HK-2 (cell line): ENCODE results near the gene PPP2R3B.
"Not testable (repeated sequence)": the region's sequence is repeated elsewhere in the genome, so short reads cannot be mapped to it uniquely, and the experiment has no call there.

Experiments used
- DNase-seq: peaks from one replicate; pipeline ENCODE4 v3.0.0-alpha.2; 2018; ENCODE audit not compliant: unreplicated experiment

Gene PPP2R3B

DNA sequence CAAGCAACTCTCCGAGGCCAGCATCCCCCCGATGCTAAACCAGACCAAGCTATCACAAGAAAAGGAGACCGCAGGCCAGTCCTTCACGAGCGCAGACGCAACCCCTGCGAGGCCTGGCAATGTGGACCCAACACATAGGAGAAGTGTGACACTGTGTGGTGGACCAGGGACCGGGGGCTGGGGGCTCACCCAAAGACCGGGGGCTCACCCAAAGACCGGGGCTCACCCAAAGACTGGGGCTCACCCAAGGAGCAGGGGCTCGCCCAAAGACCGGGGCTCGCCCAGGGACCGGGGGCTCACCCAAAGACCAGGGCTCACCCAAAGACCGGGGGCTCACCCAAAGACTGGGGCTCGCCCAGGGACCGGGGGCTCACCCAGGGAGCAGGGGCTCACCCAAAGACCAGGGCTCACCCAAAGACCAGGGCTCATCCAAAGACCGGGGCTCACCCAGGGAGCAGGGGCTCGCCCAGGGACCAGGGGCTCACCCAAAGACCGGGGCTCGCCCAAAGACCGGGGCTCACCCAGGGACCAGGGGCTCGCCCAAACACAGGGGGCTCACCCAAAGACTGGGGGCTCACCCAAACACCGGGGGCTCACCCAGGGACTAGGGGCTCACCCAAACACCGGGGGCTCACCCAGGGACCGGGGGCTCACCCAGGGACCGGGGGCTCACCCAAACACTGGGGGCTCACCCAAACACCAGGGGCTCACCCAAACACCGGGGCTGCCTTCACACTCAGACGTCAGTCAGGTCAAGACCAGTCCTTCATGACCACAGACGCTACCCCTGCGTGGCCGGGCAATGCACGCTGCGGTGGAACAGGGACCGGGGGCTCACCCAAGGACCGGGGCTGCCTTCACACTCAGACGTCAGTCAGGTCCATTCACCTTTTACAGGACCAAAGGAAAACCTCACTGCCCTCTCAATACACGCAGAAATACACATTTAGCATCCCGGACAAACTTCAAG lies 32.9 kb downstream of the PPP2R3B start:
- no peak for DNase-seq

DNA sequence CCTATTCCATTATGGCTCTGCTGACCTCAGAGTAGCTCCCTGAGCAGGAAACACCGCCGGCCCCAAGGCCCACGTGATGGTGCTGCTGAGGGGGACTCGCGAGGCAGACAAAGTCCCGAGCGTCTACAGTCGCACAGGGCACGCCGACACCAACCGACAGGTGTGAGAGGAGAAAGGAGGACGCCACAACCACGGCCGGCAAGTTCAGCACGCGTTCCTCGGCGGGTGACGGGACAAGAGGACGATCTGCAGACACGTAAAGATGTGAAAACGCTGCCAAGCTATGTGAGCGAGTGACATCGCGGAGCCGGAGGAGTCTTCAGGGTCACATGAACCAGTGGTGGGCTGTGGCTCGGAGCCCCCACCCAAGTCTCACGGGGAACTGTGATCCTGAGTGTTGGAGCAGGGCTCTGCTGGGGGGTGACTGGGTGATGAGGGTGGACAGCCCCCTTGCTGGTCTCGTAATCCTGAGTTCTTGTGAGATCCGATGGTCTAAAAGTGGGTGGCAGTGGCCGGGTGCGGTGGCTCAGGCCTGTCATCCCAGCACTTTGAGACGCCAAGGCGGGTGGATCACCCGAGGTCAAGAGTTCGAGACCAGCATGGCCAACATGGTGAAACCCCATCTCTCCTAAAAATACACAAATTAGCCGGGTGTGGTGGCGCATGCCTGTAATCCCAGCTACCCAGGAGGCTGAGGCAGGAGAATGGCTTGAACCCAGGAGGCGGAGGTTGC lies 34.0 kb downstream of the PPP2R3B start:
- DNase-seq, result no peak

DNA sequence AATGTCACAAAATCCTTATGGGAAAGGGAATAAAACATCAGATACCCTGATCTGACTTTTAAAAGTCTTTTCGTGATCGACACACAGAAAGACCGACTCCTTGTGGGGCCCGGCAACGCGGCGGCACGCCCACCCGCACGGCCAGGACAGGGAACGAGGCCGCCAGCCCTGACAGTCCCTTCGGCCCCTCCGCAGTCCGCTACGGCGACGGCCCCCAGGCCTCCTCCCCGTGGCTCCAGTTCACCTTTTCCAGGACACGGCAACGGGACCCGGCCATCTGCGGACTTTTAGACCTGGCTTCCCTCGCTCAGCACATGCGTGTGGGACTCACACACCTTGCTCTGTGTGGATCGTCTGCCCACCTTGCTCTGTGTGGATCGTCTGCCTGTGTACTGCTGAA lies 34.5 kb downstream of the PPP2R3B start:
- no peak for DNase-seq

DNA sequence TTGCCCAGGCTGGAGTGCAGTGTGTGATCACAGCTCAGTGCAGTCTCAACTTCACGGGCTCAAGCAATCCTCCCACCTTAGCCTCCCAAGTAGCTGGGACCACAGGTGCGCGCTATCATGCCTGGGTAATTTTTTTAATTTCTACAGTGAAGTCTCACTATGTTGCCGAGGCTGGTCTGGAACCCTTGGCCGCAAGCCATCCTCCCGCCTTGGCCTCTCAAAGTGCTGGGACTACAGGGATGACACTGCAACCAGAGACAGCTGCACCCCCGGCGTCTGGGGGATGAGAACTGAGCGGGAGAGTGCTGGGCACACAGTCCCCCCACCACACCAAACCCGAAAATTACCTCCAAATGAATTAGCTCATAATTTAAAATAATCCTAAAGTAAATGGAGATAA lies 35.0 kb downstream of the PPP2R3B start:
- no peak for DNase-seq

DNA sequence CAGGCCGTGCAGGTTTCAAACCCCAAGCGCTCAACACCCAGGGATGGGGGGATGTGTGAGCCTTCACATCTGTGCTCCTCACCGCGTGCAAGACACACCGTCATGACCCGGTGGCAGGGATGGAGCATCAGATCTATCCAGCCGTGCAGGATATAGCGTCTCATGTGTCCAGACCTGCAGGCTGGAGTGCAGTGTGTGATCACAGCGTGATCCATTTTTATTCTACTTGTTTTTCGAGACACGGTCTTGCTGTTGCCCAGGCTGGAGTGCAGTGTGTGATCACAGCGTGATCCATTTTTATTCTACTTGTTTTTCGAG lies 35.4 kb downstream of the PPP2R3B start:
- DNase-seq, result not testable (repeated sequence)

DNA sequence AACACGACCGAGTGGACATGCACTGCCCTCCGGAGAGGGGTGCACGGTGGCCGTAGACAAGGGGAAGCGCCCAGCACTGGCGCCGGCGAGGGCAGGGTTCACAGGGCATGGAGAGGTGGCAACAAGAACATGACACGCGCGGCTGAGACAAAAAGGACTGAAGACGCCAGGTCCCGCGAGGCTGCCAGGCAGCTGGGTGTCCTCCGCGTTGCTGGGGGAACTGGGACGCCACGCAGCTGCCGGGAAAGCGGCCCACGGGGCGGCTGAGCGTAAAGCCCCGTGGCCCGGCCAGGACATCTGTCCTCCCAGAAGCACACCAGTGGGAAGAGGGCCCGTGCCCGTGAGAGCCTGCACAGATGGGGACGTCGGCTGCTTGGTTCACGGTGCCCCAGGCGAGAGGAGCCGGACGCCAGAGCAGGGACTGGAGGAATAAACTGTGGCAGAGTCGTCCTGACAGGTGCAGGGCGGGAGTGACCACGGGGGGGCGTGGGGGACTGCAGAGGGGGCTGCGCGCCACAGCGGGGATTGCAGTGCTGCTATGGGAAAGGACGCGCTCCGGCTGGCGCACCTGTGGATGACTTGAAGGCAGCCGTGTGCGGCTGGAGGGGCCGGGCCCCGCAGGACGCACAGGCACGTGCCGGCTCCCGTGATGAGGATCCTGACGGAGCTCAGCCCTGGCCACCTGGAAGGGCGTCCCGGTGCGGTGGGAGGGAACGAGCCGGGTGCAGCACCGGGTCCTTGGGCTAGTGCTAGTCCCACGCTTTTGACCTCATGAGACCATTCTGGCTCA lies 36.0 kb downstream of the PPP2R3B start:
- DNase-seq, result no peak

DNA sequence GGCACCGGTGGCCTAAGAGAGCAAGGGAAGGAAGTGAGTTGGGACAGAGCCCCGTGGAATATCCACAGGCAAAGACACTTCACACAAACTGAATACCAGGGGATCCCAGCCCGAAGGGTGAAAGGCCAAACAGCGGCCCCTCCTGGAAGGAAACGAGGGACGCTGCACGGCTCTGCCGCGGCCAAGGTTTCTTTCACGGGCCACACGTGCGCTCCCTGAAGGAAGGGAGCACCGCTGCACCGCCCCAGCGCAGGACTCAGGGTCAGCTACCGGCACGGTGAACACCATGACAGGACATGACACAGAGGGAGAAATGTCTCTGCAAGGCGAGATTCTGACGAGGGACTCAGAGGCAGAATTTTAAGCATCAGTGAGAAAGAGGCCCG lies 36.6 kb downstream of the PPP2R3B start:
- no peak for DNase-seq

DNA sequence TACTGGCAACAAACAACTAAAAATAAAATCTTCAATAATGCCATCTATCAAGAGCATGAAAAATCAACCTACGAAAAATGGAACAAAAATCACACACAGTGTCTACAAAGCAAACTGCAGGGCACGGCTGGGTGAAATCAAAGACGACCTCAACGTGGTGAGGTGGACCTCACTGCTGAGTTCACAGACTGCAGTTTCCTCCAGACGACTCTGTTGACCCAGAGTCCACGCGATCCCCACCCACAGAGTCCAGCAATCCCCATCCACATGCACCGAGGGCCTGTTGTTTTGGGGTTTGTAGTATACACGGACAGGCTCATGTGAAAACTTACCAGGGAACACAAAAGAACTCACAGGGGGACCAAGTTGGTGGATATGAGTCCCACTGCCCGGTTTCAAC lies 37.0 kb downstream of the PPP2R3B start:
- DNase-seq, result no peak

DNA sequence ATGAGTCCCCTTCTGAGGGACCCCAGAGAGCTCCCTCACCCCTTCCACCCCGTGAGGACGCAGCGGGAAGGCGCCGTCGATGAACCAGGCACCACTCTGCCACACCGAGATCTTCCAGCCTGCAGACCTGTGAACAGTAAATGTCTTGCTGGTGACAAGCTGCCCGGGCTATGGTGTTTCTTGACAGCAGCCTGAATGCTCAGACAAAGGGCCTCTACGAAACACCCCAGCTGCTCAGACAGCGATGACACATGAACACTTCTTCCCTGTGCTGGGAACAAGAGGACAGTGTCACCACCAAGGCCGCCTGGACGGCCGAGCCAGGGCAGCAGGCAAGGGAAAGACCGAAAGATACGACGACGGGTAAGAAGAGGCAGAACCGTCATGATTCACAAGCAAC lies 37.5 kb downstream of the PPP2R3B start:
- DNase-seq, result no peak

DNA sequence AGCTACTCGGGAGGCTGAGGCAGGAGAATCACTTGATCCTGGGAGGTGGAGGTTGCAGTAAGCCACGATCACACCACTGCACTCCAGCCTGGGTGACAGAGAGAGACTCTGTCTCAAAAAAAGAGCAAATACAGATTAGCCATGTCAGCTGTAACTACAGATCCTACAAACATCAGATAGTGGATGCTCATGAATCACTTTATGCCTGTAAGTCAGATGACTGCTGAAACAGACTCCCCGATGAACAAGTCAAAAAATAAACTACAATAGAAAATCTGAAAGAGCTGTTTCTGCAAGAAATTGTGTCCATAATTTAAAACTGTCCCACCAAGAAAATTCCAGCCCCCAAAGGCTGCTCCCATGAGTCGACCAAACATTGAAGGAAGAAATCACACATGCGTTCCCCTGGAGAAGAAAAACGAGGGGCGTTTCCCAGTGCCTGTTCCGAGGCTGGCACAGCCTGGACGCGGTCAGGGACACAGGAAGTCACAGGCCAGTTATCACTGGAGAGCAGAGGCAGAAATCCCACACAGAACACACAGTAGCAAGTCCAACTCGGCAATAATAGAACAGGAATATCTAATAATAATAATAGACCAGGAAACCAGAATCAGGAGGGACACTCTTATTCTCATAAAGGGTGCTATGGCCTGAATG lies 38.1 kb downstream of the PPP2R3B start:
- no peak for DNase-seq

DNA sequence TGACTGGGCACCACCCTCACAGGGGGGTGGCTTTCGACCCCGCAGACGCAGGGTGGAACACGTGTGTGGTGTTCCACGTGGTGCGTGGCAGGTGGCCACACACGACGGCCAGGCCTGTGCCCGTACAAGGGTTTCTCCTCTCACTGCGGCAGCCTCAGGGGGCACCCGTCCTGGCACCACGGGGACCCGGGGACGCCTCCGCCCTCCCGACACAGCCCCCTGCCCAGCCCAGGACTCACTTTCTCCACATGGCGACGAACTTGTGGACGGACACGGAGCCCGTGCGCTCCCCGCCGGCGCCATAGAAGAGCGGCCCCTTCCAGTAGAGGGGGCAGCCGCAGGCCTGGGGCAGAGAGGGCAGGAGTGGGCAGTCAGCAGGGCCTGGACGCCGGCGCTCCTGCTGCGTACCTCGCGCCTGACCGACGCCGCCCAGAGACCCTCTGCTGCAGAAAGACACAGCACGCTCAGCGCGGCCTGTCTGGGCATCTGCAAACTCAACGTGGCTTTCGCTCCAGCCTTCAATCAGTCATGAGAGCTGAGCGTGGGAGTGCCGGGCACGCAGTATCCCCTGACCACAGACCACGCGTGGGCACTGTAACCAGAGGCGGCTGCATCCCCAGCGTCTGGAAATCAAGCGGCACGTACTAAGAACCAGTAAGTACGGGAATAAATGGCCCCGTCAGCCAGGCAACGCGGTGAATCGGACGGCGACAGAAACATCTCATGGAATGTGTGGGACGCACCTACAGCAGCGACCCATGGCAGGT lies 39.2 kb downstream of the PPP2R3B start:
- DNase-seq, result no peak

DNA sequence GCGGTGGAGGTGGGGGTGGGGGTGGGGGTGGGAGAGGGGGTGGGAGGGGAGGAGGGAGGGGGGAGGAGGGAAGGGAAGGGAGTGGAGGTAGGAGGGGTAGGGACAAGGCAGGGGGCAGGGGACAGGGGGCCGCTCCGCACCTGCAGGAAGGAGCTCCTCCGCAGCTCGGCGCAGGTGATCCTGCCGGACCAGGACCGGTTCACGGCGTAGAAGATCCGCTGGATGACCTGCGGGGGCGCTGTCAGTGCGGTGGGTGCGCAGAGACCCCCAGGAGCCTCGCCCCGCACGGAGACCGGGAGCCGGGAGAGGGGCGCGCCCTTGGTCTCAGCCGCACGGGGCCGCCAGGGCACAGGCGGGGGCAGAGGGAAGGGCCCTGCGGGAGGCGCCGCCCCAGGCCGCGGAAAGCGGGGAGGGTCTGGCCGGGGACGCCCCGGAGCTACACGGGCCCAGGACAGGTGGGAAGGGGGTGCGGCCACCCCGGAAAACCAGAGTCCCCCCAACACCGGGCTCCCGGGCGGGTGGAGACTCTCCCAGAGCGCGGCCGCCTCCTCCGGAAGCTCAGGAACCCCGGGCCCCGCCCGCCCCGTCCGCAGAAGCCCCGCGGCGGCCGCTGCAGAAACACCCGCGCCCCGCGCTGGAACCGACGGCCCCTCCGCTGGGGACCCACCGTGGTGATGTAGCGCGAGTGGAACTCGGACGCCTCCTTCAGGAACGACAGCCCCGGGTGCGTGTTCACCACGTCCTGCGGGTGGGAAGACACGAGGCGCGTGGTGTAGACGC lies 40.5 kb downstream of the PPP2R3B start:
- no peak for DNase-seq

DNA sequence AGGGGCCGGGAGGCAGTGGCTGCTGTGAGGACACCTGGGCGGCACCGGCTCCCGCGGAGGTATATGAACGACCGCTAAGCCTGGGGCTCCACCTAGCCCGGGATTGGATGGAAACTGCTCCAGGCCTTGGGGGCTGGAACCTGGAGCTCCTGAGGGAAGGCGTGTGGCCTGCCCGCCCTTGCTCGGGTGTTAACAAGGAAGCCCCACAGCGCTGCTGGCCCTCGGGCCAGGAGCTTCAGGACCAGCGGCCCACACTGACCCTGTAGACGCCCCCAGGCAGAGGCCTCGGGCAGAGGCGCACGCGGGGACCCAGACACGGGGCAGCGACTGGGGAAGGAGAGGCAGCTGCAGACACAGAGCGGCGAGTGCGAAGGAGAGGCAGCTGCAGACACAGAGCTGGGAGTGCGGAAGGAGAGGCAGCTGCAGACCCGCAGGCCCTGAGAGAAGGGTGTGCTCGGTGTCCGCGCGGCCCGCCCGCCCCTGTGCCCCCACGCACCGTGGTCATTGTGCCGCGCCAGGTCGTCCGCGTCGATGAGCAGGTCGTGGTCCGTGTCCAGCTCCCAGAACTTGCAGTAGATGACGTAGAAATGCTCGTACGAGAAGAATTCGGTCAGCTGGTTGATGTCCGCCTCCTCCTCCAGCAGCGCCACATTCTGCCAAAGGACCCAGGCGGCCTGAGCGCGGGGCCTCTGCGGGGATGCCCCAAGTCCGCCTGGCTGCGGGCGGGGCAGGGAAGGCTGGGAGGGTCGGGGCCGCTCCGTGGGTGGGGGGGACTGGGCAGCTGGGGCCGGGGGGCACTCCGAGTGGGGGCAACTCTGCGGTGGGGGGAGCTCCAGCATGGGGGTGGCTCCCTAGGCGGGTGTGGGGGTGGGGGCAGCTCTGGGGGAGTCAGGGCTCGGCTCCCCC lies 41.4 kb downstream of the PPP2R3B start:
- no peak for DNase-seq

DNA sequence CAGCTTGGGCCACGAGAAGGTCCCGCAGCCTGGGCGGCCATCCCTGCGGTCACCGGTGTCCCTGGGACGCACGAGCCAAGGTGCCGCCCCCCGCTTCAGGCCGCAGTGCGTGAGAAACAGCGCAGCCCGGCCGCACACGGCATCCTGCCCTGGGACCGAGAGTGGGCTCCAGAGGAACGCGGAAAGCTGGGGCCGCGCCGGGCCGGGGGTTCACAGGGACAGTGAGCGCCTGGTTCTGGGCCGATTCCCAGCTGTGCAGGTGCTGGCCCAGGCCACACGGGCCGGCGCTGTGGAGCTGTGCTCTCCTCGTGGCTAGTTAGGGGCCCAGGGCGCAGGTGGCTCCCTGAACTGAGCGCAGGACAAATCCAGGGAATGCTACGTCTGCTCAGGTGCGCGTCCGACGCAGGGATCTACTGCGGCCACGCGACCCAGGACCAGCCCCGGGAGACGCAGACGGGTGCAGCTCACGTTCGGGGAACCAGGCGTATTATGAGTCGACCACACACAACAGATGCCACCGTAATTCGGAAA lies 42.3 kb downstream of the PPP2R3B start:
- DNase-seq, result no peak

DNA sequence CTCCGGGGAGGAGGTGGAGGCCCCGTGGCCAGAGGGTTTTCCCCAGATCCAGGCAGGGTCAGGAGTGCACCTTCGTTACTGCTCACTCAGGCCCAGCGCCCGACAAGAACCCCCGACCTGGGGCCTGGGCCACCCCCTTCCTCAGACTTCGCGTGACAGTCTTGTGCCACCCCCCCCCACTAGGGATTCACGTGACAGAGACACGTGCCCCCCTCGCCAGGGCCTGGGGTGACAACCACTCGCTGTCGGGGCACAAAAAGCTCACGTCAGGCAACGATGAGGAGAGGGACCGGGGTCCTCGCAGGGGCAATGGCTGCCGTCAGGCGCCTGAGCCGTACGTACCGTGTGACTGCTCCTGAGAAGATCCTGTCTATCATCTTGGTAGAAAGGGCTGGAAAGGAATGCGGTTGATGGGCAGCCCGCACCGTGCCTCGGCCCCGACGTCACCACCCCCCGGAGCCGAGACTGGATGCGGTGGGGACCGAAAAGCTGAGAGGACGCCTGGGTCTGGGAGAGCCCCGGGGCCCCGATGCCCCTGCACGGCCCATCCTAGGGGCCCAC lies 45.1 kb downstream of the PPP2R3B start:
- DNase-seq, result no peak

DNA sequence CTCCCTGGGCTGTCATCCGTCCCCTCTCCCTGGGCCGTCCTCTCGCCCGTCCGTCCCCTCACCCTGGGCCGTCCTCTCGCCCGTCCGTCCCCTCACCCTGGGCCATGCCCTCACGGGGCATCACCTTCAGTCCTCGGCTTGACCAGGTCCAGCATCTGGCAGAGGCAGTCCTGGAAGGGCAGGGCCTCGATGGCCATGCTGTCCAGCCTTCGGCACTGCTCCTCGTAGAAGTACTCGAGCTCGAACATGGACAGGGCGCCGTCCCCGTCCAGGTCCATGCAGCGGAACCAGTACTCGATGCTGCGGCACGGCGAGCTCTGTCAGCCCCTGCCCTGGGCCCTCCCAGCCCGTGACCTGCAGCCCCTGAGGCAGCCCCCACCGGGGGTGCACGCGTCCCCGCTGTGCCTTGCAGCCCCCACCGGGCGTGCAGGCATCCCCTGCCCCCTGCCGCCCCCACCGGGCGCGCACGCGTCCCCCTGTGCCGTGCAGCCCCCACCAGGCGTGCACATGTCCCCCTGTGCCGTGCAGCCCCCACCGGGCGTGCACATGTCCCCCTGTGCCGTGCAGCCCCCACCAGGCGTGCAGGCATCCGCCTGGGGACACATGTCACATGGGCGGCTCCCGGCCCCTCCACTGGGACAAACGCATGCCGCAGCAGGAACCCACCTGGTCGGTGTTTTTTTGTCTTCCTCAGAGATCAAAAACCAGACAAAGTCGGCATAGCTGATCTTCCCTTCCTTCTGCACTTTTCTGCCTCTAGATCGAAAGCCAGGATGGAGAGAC lies 45.9 kb downstream of the PPP2R3B start:
- DNase-seq, result no peak

DNA sequence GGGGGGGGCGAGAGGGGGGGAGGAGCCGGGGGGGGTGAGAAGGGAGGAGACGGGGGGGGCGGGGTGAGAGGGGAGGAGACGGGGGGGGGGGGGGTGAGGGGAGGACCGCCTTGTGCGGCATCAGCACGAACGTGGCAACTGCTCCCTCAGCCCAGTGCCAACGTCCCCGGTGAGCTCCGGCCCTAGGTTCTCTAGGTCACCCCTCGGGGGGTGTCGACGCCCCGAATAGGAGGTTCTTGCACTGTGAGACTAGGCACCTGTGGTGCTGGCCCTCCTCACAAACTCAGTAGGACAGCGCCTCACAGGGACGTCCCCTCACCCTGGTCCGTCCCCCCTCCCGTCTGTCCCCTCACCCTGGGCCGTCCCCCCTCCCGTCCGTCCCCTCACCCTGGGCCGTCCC lies 46.6 kb downstream of the PPP2R3B start:
- no peak for DNase-seq

DNA sequence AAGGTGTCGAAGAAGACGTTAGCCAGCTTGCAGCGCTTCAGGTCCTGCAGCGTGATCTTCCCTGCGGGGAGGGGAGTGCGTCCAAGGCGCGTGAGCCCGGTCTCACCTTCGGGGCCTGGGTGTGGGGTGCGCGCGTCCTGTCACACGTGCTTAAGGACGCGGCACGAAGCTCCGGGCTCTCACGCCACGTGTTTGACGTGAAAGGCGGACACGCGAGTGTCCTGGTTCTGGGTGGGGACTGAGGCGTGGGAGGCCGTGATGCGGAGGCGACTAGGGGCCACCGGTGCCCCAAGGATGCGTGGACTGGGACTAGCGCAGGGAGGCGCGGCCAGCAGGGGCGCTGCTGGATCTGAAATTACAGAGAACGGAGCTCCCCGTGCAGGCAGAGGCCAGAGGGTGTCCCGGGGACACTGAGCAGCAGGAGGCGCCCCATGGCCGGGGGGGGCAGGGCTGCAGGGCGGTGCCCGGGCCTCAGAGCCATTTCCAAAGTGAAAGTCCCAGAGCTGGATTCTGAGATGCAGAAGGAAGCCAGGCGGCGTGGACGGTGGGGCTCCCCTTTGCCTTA lies 47.8 kb downstream of the PPP2R3B start:
- no peak for DNase-seq
